Amygdala (tissue), 56 donors: Measurements from ENCODE around the gene FCRLB.
"Not testable (repeated sequence)": the region's sequence is repeated elsewhere in the genome, so short reads cannot be mapped to it uniquely, and the experiment has no call there.

Source experiments
- DNase-seq, 56 donors: peaks; one replicate each; lab custom pipeline; 2025; lab: John Stamatoyannopoulos, UW

FCRLB gene

GRCh38 chr1:161737625-161738024 is 16.3 kb downstream of the FCRLB start:
- DNase-seq, result no peak

- peak in 16 of 56 donors; percentile 2 to 44 (median 19) for DNase-seq
These were observed 17.4 kb downstream of the FCRLB start for GRCh38 chr1:161738627-161739287.

- DNase-seq, result peak in 11 of 56 donors; percentile 2 to 35 (median 7)
These were observed 18.7 kb downstream of the FCRLB start for GRCh38 chr1:161739865-161740566.

GRCh38 chr1:161740921-161741320 is 19.6 kb downstream of the FCRLB start:
- no peak for DNase-seq

GRCh38 chr1:161743231-161743630 is 21.9 kb downstream of the FCRLB start:
- DNase-seq, result no peak

GRCh38 chr1:161747801-161748200 is 26.5 kb downstream of the FCRLB start:
- DNase-seq, result no peak

GRCh38 chr1:161749509-161750407 is 28.4 kb downstream of the FCRLB start, which contains the start of gene DUSP12:
Gene DUSP12 (plus strand): TSS chr1:161749786. CDS start chr1:161749802, 16 bp downstream.
- DNase-seq, result peak; percentile 26 to 94 (median 87)

- DNase-seq, result no peak
These were observed 42.3 kb downstream of the FCRLB start for GRCh38 chr1:161763522-161764098.

- peak; percentile 8 to 90 (median 73) for DNase-seq
These were observed 45.0 kb downstream of the FCRLB start, which contains the start of gene ATF6 for GRCh38 chr1:161766102-161766981. Gene ATF6 (plus strand): TSS chr1:161766320. CDS start chr1:161766361, 41 bp downstream.

- no peak for DNase-seq
These were observed 47.1 kb downstream of the FCRLB start for GRCh38 chr1:161768461-161768860.

GRCh38 chr1:161768986-161769672 is 47.8 kb downstream of the FCRLB start:
- DNase-seq, result no peak

- not testable (repeated sequence) for DNase-seq
These were observed 48.3 kb downstream of the FCRLB start for GRCh38 chr1:161769673-161770045.

- DNase-seq, result no peak
These were observed 48.9 kb downstream of the FCRLB start for GRCh38 chr1:161770250-161770649.

- no peak for DNase-seq
These were observed 49.8 kb downstream of the FCRLB start for GRCh38 chr1:161771161-161771560.

- DNase-seq, result no peak
These were observed 50.6 kb downstream of the FCRLB start for GRCh38 chr1:161771973-161772372.

GRCh38 chr1:161772397-161772796 is 51.1 kb downstream of the FCRLB start:
- DNase-seq, result no peak

GRCh38 chr1:161773791-161774190 is 52.4 kb downstream of the FCRLB start:
- no peak for DNase-seq

GRCh38 chr1:161777261-161777660 is 55.9 kb downstream of the FCRLB start:
- no peak for DNase-seq
